Measurements from ENCODE around the gene BCL2L2.

DNA sequence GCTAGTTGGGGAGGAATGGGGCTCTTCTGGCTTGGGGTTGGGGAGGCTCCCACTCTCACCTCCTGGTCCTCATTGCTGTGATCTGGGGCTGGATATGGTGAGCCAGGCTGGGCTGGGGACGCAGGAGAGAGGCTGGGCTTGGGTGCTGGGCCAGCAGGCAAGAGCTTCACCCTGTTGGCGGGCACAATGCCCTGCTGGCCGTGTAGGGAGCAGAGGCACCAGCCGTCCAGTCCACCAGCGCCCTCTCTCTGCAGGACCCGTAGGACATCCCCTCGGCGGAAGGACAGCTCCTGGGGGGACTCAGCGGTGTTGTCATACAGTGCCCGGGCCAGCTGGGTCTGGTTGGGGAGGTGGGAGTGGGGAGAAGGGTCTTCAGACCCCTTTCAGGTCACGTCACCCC is 53.9 kb downstream of the BCL2L2 start:
- TF ChIP-seq CTCF (IDR thresholded peaks at IDR 0.05; ENCODE audit: low read depth, low read length, poor library complexity, severe bottlenecking), result no peak
- no peak for TF ChIP-seq EZH2phosphoT487 (IDR thresholded peaks at IDR 0.05; ENCODE audit: borderline replicate concordance, low read length)
